H1 (cell line): ENCODE data around the gene STXBP4. TPM values are rescaled to one million over a fixed set of nuclear protein-coding genes. Genes with fewer than 3 reads are reported as not detected.

ENCODE experiments used
- CTCF ChIA-PET: fragments of 300-600 bp; sonication (Branson Sonifier 250); formaldehyde crosslinking; loops from one replicate; lab custom pipeline; 2021; ENCODE audit not compliant: partially characterized antibody; lab: Charles Lee
- POLR2A ChIA-PET: fragments of 300-600 bp; sonication (Branson Sonifier 250); formaldehyde crosslinking; loops from one replicate; lab custom pipeline; 2021; ENCODE audit warnings: inconsistent platforms; ENCODE audit not compliant: partially characterized antibody; lab: Charles Lee
- DNase-seq, 2 experiments: peaks; one replicate each; pipeline versions ENCODE4 v3.0.0 to v3.0.0-alpha.2; 2010 to 2022; ENCODE audit warnings: low spot score in 2 of 2, low read depth in 1 of 2, mixed read lengths in 1 of 2
- FAIRE-seq: peaks from 2 replicates; lab custom pipeline; 2011; peaks lifted over from hg19 to GRCh38; lab: Jason Lieb, UNC
- H2AFZ ChIP-seq: 2 replicates; pipeline ENCODE4 v1.8.1; 2012; ENCODE audit warnings: low read length, inconsistent platforms
- H2AK5ac ChIP-seq: 2 replicates; pipeline ENCODE4 v1.6.1; 2013; ENCODE audit warnings: low read depth, low read length
- H2BK120ac ChIP-seq: replicated peaks from 2 replicates; pipeline ENCODE3; 2013; ENCODE audit warnings: low read depth, low read length, inconsistent platforms
- H2BK12ac ChIP-seq: 2 replicates; pipeline ENCODE4 v1.6.1; 2013; ENCODE audit warnings: low read depth, low read length
- H2BK15ac ChIP-seq: 2 replicates; pipeline ENCODE4 v1.6.1; 2013; ENCODE audit warnings: low read length
- H2BK20ac ChIP-seq: 2 replicates; pipeline ENCODE4 v1.6.1; 2013; ENCODE audit warnings: low read length
- H2BK5ac ChIP-seq: 2 replicates; pipeline ENCODE4 v1.6.1; 2013; ENCODE audit warnings: low read depth, low read length
- H3K14ac ChIP-seq: 2 replicates; pipeline ENCODE4 v1.6.1; 2013; ENCODE audit warnings: inconsistent platforms; ENCODE audit not compliant: insufficient read length
- H3K18ac ChIP-seq: 2 replicates; pipeline ENCODE4 v1.6.1; 2013; ENCODE audit warnings: low read length; ENCODE audit errors: extremely low read depth
- H3K23ac ChIP-seq: 2 replicates; pipeline ENCODE4 v1.6.1; 2013; ENCODE audit warnings: inconsistent platforms; ENCODE audit not compliant: insufficient read length
- H3K23me2 ChIP-seq: 2 replicates; pipeline ENCODE4 v1.6.1; 2013; ENCODE audit warnings: low read depth, low read length
- H3K27ac ChIP-seq: 2 replicates; pipeline ENCODE4 v1.6.1; 2011; ENCODE audit warnings: low read depth, low read length, inconsistent platforms
- H3K27me3 ChIP-seq, 4 experiments: replicated peaks in 1 of 4; 1 replicate in 1 of 4; 2 replicates in 3 of 4; pipeline versions ENCODE4 v1.6.1 to v1.8.1; 2011 to 2013; ENCODE audit warnings: low read length in 3 of 4, mild to moderate bottlenecking in 3 of 4, inconsistent platforms in 2 of 4, mixed read lengths in 2 of 4, moderate library complexity in 1 of 4; ENCODE audit not compliant: control insufficient read depth in 3 of 4, insufficient read depth in 3 of 4; ENCODE audit errors: extremely low read depth in 1 of 4
- H3K36me3 ChIP-seq, 4 experiments: 2 replicates each; pipeline versions ENCODE4 v1.6.1 to v1.8.1; 2011 to 2013; ENCODE audit warnings: mild to moderate bottlenecking in 4 of 4, low read length in 3 of 4, moderate library complexity in 2 of 4, control low read depth in 1 of 4, inconsistent platforms in 1 of 4; ENCODE audit not compliant: insufficient read depth in 4 of 4, control insufficient read depth in 2 of 4
- H3K4ac ChIP-seq: replicated peaks from 2 replicates; pipeline ENCODE3; 2013; ENCODE audit warnings: low read length, low read depth, mixed read lengths, inconsistent platforms; ENCODE audit not compliant: insufficient read length
- H3K4me1 ChIP-seq, 4 experiments: replicated peaks in 1 of 4; 1 replicate in 1 of 4; 2 replicates in 3 of 4; pipeline versions ENCODE4 v1.6.1 to v1.8.1; 2011 to 2013; ENCODE audit warnings: low read length in 3 of 4, inconsistent platforms in 2 of 4, mixed read lengths in 1 of 4; ENCODE audit not compliant: insufficient read depth in 4 of 4, control insufficient read depth in 3 of 4
- H3K4me2 ChIP-seq, 2 experiments: 2 replicates each; pipeline versions ENCODE4 v1.6.1 to v1.8.1; 2011 to 2013; ENCODE audit warnings: low read depth in 2 of 2, low read length in 2 of 2, control low read depth in 1 of 2, inconsistent platforms in 1 of 2, mild to moderate bottlenecking in 1 of 2; ENCODE audit not compliant: insufficient read depth in 1 of 2
- H3K4me3 ChIP-seq, 4 experiments: fragments of 200-600, 300-600 bp in 1 of 4; sonication (generic), shearing (Covaris generic), sonication (Bioruptor Twin) in 1 of 4; 2 replicates each; pipeline versions ENCODE4 v1.5.1 to v1.8.1; 2011 to 2016; ENCODE audit warnings: low read length in 4 of 4, low read depth in 3 of 4, control low read depth in 2 of 4, inconsistent platforms in 2 of 4, mild to moderate bottlenecking in 2 of 4, mixed read lengths in 1 of 4, moderate library complexity in 1 of 4; ENCODE audit not compliant: insufficient read depth in 2 of 4; ENCODE audit errors: extremely low read depth in 1 of 4
- H3K56ac ChIP-seq: replicated peaks from 2 replicates; pipeline ENCODE3; 2013; ENCODE audit warnings: low read depth, mild to moderate bottlenecking, mixed read lengths, low read length, inconsistent platforms; ENCODE audit not compliant: insufficient read length
- H3K79me1 ChIP-seq: 2 replicates; pipeline ENCODE4 v1.6.1; 2013; ENCODE audit warnings: low read depth, low read length, control low read depth
- H3K79me2 ChIP-seq, 2 experiments: 2 replicates each; pipeline versions ENCODE4 v1.6.1 to v1.8.1; 2012 to 2013; ENCODE audit warnings: low read length in 2 of 2, mild to moderate bottlenecking in 2 of 2, inconsistent platforms in 1 of 2; ENCODE audit not compliant: insufficient read depth in 2 of 2, control insufficient read depth in 1 of 2
- H3K9ac ChIP-seq, 4 experiments: replicated peaks in 1 of 4; 1 replicate in 1 of 4; 2 replicates in 3 of 4; pipeline versions ENCODE4 v1.6.1 to v1.8.1; 2011 to 2013; ENCODE audit warnings: low read depth in 3 of 4, low read length in 3 of 4, control low read depth in 2 of 4, mild to moderate bottlenecking in 2 of 4, moderate library complexity in 2 of 4, inconsistent platforms in 1 of 4; ENCODE audit errors: extremely low read depth in 1 of 4
- H3K9me3 ChIP-seq, 2 experiments: 2 replicates each; pipeline versions ENCODE4 v1.6.1 to v1.8.1; 2012 to 2013; ENCODE audit warnings: mild to moderate bottlenecking in 2 of 2, moderate library complexity in 2 of 2, control low read depth in 1 of 2, inconsistent platforms in 1 of 2, low read depth in 1 of 2, low read length in 1 of 2, mixed read lengths in 1 of 2; ENCODE audit not compliant: insufficient read depth in 2 of 2
- H4K20me1 ChIP-seq, 2 experiments: replicated peaks in 1 of 2; 2 replicates each; pipeline versions ENCODE3 to v1.8.1; 2011 to 2013; ENCODE audit warnings: inconsistent platforms in 2 of 2, low read length in 2 of 2, mild to moderate bottlenecking in 1 of 2; ENCODE audit not compliant: insufficient read depth in 2 of 2, control insufficient read depth in 1 of 2
- H4K5ac ChIP-seq: 2 replicates; pipeline ENCODE4 v1.6.1; 2013; ENCODE audit warnings: low read length, low read depth, mixed read lengths, inconsistent platforms; ENCODE audit not compliant: insufficient read length
- H4K8ac ChIP-seq: 2 replicates; pipeline ENCODE4 v1.8.0; 2013; ENCODE audit warnings: mild to moderate bottlenecking, moderate library complexity, low read length, inconsistent platforms; ENCODE audit not compliant: insufficient read depth; ENCODE audit errors: extremely low read depth
- H4K91ac ChIP-seq: replicated peaks from 2 replicates; pipeline ENCODE3; 2013; ENCODE audit warnings: low read length, mixed read lengths, inconsistent platforms; ENCODE audit not compliant: insufficient read length
- KDM5A ChIP-seq: fragments of 200-600 bp; IDR thresholded peaks from 2 replicates; pipeline ENCODE4 v1.7.1; 2012; ENCODE audit warnings: mild to moderate bottlenecking, low read length, inconsistent platforms, mixed read lengths
- SIX5 ChIP-seq: IDR thresholded peaks from 2 replicates; pipeline ENCODE4 v1.6.1; 2011; ENCODE audit warnings: mild to moderate bottlenecking, low read depth, low read length
- SP2 ChIP-seq: IDR thresholded peaks from 2 replicates; pipeline ENCODE4 v1.6.1; 2012; ENCODE audit warnings: mild to moderate bottlenecking, low read length, inconsistent platforms
- SUZ12 ChIP-seq: fragments of 200-600 bp; sonication (generic); IDR thresholded peaks from 2 replicates; pipeline ENCODE4 v1.6.1; 2012; ENCODE audit warnings: mild to moderate bottlenecking, inconsistent platforms, low read length, moderate library complexity, mixed read lengths
- WGBS, 2 experiments: shearing (Covaris generic) in 1 of 2; methylation state at CpG; one replicate each; pipeline versions ENCODE4 v1.1.6 to v1.1.7; 2013 to 2015; ENCODE audit warnings: low lambda C conversion rate in 2 of 2, mixed read lengths in 2 of 2, inconsistent platforms in 1 of 2, low coverage in 1 of 2, missing lambda C conversion rate in 1 of 2; ENCODE audit not compliant: insufficient replicate concordance in 2 of 2, insufficient coverage in 1 of 2, insufficient read length in 1 of 2; ENCODE audit errors: extremely low coverage in 1 of 2, missing lambda C conversion rate in 1 of 2; 5-methylcytosine and 5-hydroxymethylcytosine counted together
- polyA plus RNA-seq, 7 experiments: library from polyadenylated mRNA; depleted of rRNA in 3 of 7; stranded (reverse) in 5 of 7; unstranded in 2 of 7; fragments of >200 nt in 5 of 7; fragments of 200-250 nt in 2 of 7; gene quantifications; 1 replicate in 5 of 7; 2 replicates in 1 of 7; 4 replicates in 1 of 7; pipeline versions ENCODE4 v1.2.1 to v1.2.3, GENCODE V29; 2011 to 2013; ENCODE audit warnings: missing spikeins in 2 of 7, mixed read lengths in 2 of 7
- total RNA-seq: library from RNA; stranded (reverse); fragmentation: NEBNext Ultra II Directional; extraction: Animal tissue kit (Norgen Biotek cat#: 25700); gene quantifications from 2 replicates; pipeline ENCODE4 v1.2.1, GENCODE V29; 2021

Gene STXBP4
- total and polyA plus RNA-seq, 2 of the 8 experiments (the other 6 are each of a cell fraction or from before 2014, with no cell fraction given), result 3.2 to 18.5 TPM

GRCh38 chr17:55089256-55089655 is 120.7 kb downstream of the STXBP4 start:
- Histone ChIP-seq H3K27ac (no peak overlapping the region), H3K36me3 (no peaks in the 10 kb centered on the region), H2BK5ac (no peak overlapping the region), H2BK20ac (no peak overlapping the region), H4K91ac (no peak overlapping the region), H3K23me2 (no peaks in the 10 kb centered on the region), H3K23ac (no peak overlapping the region), H3K4ac (no peak overlapping the region), H3K9me3 (no peaks in the 10 kb centered on the region), H3K79me1 (no peaks in the 10 kb centered on the region), H3K79me2 (no peaks in the 10 kb centered on the region), H4K8ac (no peak overlapping the region), H3K4me2 (no peak overlapping the region), H2AK5ac (no peak overlapping the region), H4K20me1 (no peaks in the 10 kb centered on the region), H3K4me3 (no peak overlapping the region), H4K5ac (no peak overlapping the region), H3K4me1 (peaks cover 0 to 5% (median 1%) of the 10 kb centered on the region in 4 experiments; a peak in 2 of 7 replicates), H3K9ac (no peak overlapping the region), H2BK12ac (no peak overlapping the region), H3K56ac (no peak overlapping the region), H2AFZ (no peak overlapping the region), H2BK120ac (no peak overlapping the region), H2BK15ac (no peak overlapping the region), H3K27me3 (no peaks in the 10 kb centered on the region), H3K18ac (no peak overlapping the region), H3K14ac (no peak overlapping the region)
- CTCF ChIA-PET, result no interaction called here
- TF ChIP-seq SUZ12 (no peak), KDM5A (no peak), SIX5 (no peak), SP2 (no peak)
- FAIRE-seq (no peak), DNase-seq (no peak)
- POLR2A ChIA-PET, result no interaction called here
- 80% methylated on average over 2 of the region's 2 CpGs; no CpG with 5 or more reads in 1 of the 2 experiments for WGBS, 2 experiments
